ENCODE measurements around the gene PRSS57. TPM values are rescaled to one million over a fixed set of nuclear protein-coding genes. Genes with fewer than 3 reads are reported as not detected.

The PRSS57 gene
- total RNA-seq, 4 donors from 2014 or later, result not detected

- 83 to 87% methylated on average over 31 to 33 of the region's 36 CpGs for WGBS, 2 donors
- peaks cover 0 to 76% (median 0%) of the 10 kb centered on the region in 3 donors for H3K36me3 ChIP-seq
- H3K27ac ChIP-seq, result peak overlapping the region in 1 of 4 donors; percentile 4
- no peaks in the 10 kb centered on the region for H3K4me1 ChIP-seq
- H3K27me3 ChIP-seq, result no peaks in the 10 kb centered on the region
- no peak overlapping the region for H3K4me3 ChIP-seq
- H3K9me3 ChIP-seq, result peaks cover 0 to 24% (median 0%) of the 10 kb centered on the region in 4 donors
- DNase-seq (ENCODE audit: low spot score in 2 of 2), result no peak
- no peak for TF ChIP-seq POLR2A (IDR thresholded peaks at IDR 0.05)
- TF ChIP-seq EP300 (IDR thresholded peaks at IDR 0.05), result no peak
- TF ChIP-seq CTCF (IDR thresholded peaks at IDR 0.05), result no peak
These were observed 44.9 kb upstream of the PRSS57 start for GRCh38 chr19:739998-740715.

- Histone ChIP-seq H3K27ac (peak overlapping the region in 1 of 4 donors; percentile 50), H3K4me1 (peaks cover 0 to 8% (median 0%) of the 10 kb centered on the region in 4 donors), H3K9me3 (peaks cover 0 to 8% (median 0%) of the 10 kb centered on the region in 4 donors), H3K27me3 (no peaks in the 10 kb centered on the region), H3K4me3 (no peak overlapping the region), H3K36me3 (peaks cover 0 to 61% (median 0%) of the 10 kb centered on the region in 3 donors)
- TF ChIP-seq EP300 (IDR thresholded peaks at IDR 0.05), result no peak
- no peak for TF ChIP-seq POLR2A (IDR thresholded peaks at IDR 0.05)
- no peak for TF ChIP-seq CTCF (IDR thresholded peaks at IDR 0.05)
- DNase-seq (ENCODE audit: low spot score in 2 of 2), result no peak
- WGBS, 2 donors, result 84 to 93% methylated on average over 21 to 23 of the region's 23 CpGs
These were observed 43.4 kb upstream of the PRSS57 start for GRCh38 chr19:738509-739128.

- no peaks in the 10 kb centered on the region for H3K9me3 ChIP-seq
- TF ChIP-seq CTCF (IDR thresholded peaks at IDR 0.05), result peak; percentile 34 to 56 (median 49)
- TF ChIP-seq POLR2A (IDR thresholded peaks at IDR 0.05), result no peak
- DNase-seq (ENCODE audit: low spot score in 2 of 2), result peak in 1 of 2 donors; percentile 24
- no peak overlapping the region for H3K4me3 ChIP-seq
- no peaks in the 10 kb centered on the region for H3K27me3 ChIP-seq
- peaks cover 0 to 9% (median 0%) of the 10 kb centered on the region in 4 donors for H3K4me1 ChIP-seq
- peak overlapping the region in 1 of 4 donors; percentile 45 for H3K27ac ChIP-seq
- H3K36me3 ChIP-seq, result peaks cover 0 to 59% (median 0%) of the 10 kb centered on the region in 3 donors
- 46 to 47% methylated on average over 22 of the region's 22 CpGs for WGBS, 2 donors
These were observed 42.4 kb upstream of the PRSS57 start for GRCh38 chr19:737591-738093.

- WGBS, 2 donors, result 88 to 92% methylated on average over 27 to 30 of the region's 32 CpGs
- DNase-seq (ENCODE audit: low spot score in 2 of 2), result no peak
- H3K27ac ChIP-seq, result no peak overlapping the region
- H3K4me3 ChIP-seq, result no peak overlapping the region
- no peaks in the 10 kb centered on the region for H3K9me3 ChIP-seq
- no peaks in the 10 kb centered on the region for H3K27me3 ChIP-seq
- TF ChIP-seq POLR2A (IDR thresholded peaks at IDR 0.05), result no peak
- TF ChIP-seq EP300 (IDR thresholded peaks at IDR 0.05), result no peak
- TF ChIP-seq CTCF (IDR thresholded peaks at IDR 0.05), result no peak
- H3K4me1 ChIP-seq, result peaks cover 0 to 9% (median 0%) of the 10 kb centered on the region in 4 donors
- H3K36me3 ChIP-seq, result peaks cover 0 to 62% (median 0%) of the 10 kb centered on the region in 3 donors
These were observed 40.9 kb upstream of the PRSS57 start for GRCh38 chr19:736125-736524.

- Histone ChIP-seq H3K9me3 (no peaks in the 10 kb centered on the region), H3K4me3 (no peak overlapping the region), H3K27ac (peak overlapping the region in 2 of 4 donors; percentile 44 to 68), H3K27me3 (no peaks in the 10 kb centered on the region), H3K36me3 (peaks cover 0 to 62% (median 0%) of the 10 kb centered on the region in 3 donors), H3K4me1 (peaks cover 0 to 9% (median 0%) of the 10 kb centered on the region in 4 donors)
- WGBS, 2 donors, result 87 to 88% methylated on average over 13 of the region's 13 CpGs
- TF ChIP-seq EP300 (IDR thresholded peaks at IDR 0.05) (no peak), CTCF (IDR thresholded peaks at IDR 0.05) (no peak), POLR2A (IDR thresholded peaks at IDR 0.05) (no peak)
- no peak for DNase-seq (ENCODE audit: low spot score in 2 of 2)
These were observed 39.5 kb upstream of the PRSS57 start for GRCh38 chr19:734716-735115.

Measured in tibial nerve (tissue), 4 donors.